ENCODE data around the gene IFT22. TPM values are rescaled to one million over a fixed set of nuclear protein-coding genes. Genes with fewer than 3 reads are reported as not detected.

Gene IFT22
- total and polyA plus RNA-seq, 4 donors, result 5.5 to 9.4 (median 7.6) TPM

- Histone ChIP-seq H3K27ac (ENCODE audit: low read depth in 1 of 2, low read length in 2 of 2) (no peak overlapping the region), H3K27me3 (ENCODE audit: control insufficient read depth in 4 of 4, insufficient read depth in 4 of 4, low read length in 3 of 4) (no peaks in the 10 kb centered on the region), H3K9me3 (ENCODE audit: control insufficient read depth in 4 of 4, low read length in 3 of 4) (no peaks in the 10 kb centered on the region), H3K4me3 (ENCODE audit: low read depth in 1 of 3, low read length in 3 of 3) (no peak overlapping the region), H3K4me1 (ENCODE audit: control insufficient read depth in 4 of 4, insufficient read depth in 4 of 4, low read length in 3 of 4) (no peaks in the 10 kb centered on the region), H3K9ac (ENCODE audit: low read depth in 1 of 2, low read length in 2 of 2) (no peak overlapping the region), H3K36me3 (ENCODE audit: control insufficient read depth in 4 of 4, insufficient read depth in 3 of 4, low read depth in 1 of 4, low read length in 3 of 4) (peaks cover 1 to 25% (median 14%) of the 10 kb centered on the region in 4 donors)
- TF ChIP-seq FOXA2 (IDR thresholded peaks at IDR 0.05) (no peak), FOXA1 (IDR thresholded peaks at IDR 0.05) (no peak), ATF3 (IDR thresholded peaks at IDR 0.05) (no peak), SP1 (IDR thresholded peaks at IDR 0.05) (no peak), YY1 (IDR thresholded peaks at IDR 0.05) (no peak), MAX (IDR thresholded peaks at IDR 0.05) (no peak), TAF1 (conservative IDR thresholded peaks at IDR 0.05) (no peak), GABPA (IDR thresholded peaks at IDR 0.05 in 1 of 2, conservative IDR thresholded peaks at IDR 0.05 in 1 of 2) (no peak), CTCF (IDR thresholded peaks at IDR 0.05; ENCODE audit: low read depth, low read length, missing input control) (no peak), HNF4G (IDR thresholded peaks at IDR 0.05) (no peak), NR2F2 (IDR thresholded peaks at IDR 0.05) (no peak), JUND (IDR thresholded peaks at IDR 0.05) (no peak), EGR1 (IDR thresholded peaks at IDR 0.05; ENCODE audit: low read depth in 2 of 2) (no peak), REST (IDR thresholded peaks at IDR 0.05) (no peak), RXRA (IDR thresholded peaks at IDR 0.05) (no peak), RAD21 (IDR thresholded peaks at IDR 0.05) (no peak)
- 91% methylated on average over 9 of the region's 9 CpGs for WGBS
- no peak for DNase-seq (ENCODE audit: low spot score)
These were observed 44.5 kb downstream of the IFT22 start for GRCh38 chr7:101277155-101277554.

- 80% methylated on average over 4 of the region's 4 CpGs for WGBS
- H3K9ac ChIP-seq (ENCODE audit: low read depth in 1 of 2, low read length in 2 of 2), result no peak overlapping the region
- H3K27ac ChIP-seq (ENCODE audit: low read depth in 1 of 2, low read length in 2 of 2), result no peak overlapping the region
- H3K4me3 ChIP-seq (ENCODE audit: low read depth in 1 of 3, low read length in 3 of 3), result no peak overlapping the region
- no peaks in the 10 kb centered on the region for H3K9me3 ChIP-seq (ENCODE audit: control insufficient read depth in 4 of 4, low read length in 3 of 4)
- no peaks in the 10 kb centered on the region for H3K4me1 ChIP-seq (ENCODE audit: control insufficient read depth in 4 of 4, insufficient read depth in 4 of 4, low read length in 3 of 4)
- peaks cover 1 to 15% (median 9%) of the 10 kb centered on the region in 4 donors for H3K36me3 ChIP-seq (ENCODE audit: control insufficient read depth in 4 of 4, insufficient read depth in 3 of 4, low read depth in 1 of 4, low read length in 3 of 4)
- H3K27me3 ChIP-seq (ENCODE audit: control insufficient read depth in 4 of 4, insufficient read depth in 4 of 4, low read length in 3 of 4), result no peaks in the 10 kb centered on the region
- no peak for DNase-seq (ENCODE audit: low spot score)
- TF ChIP-seq YY1 (IDR thresholded peaks at IDR 0.05), result no peak
- no peak for TF ChIP-seq ZBTB33 (IDR thresholded peaks at IDR 0.05)
- TF ChIP-seq FOXA1 (IDR thresholded peaks at IDR 0.05), result no peak
- TF ChIP-seq NR2F2 (IDR thresholded peaks at IDR 0.05), result no peak
- TF ChIP-seq HNF4A (conservative IDR thresholded peaks at IDR 0.05), result no peak
- TF ChIP-seq FOXA2 (IDR thresholded peaks at IDR 0.05), result no peak
- no peak for TF ChIP-seq SP1 (IDR thresholded peaks at IDR 0.05)
- no peak for TF ChIP-seq JUND (IDR thresholded peaks at IDR 0.05)
- no peak for TF ChIP-seq GABPA (IDR thresholded peaks at IDR 0.05 in 1 of 2, conservative IDR thresholded peaks at IDR 0.05 in 1 of 2)
- no peak for TF ChIP-seq RAD21 (IDR thresholded peaks at IDR 0.05)
- no peak for TF ChIP-seq EGR1 (IDR thresholded peaks at IDR 0.05; ENCODE audit: low read depth in 2 of 2)
- no peak for TF ChIP-seq HNF4G (IDR thresholded peaks at IDR 0.05)
- no peak for TF ChIP-seq MAX (IDR thresholded peaks at IDR 0.05)
- TF ChIP-seq ATF3 (IDR thresholded peaks at IDR 0.05), result no peak
These were observed 48.4 kb downstream of the IFT22 start for GRCh38 chr7:101273206-101273605.
